ENCODE measurements around the gene HEXD.

GRCh38 chr17:82384051-82384729 is 34.0 kb upstream of the HEXD start:
- TF ChIP-seq CTCF (IDR thresholded peaks at IDR 0.05): no peak
- TF ChIP-seq POLR2AphosphoS5 (IDR thresholded peaks at IDR 0.05; ENCODE audit: insufficient read depth in 1 of 2, low read depth in 1 of 2): no peak
- TF ChIP-seq POLR2A (IDR thresholded peaks at IDR 0.05): no peak

Data from vagina (tissue), 2 donors.